ENCODE data around the gene KCNIP3.

DNA sequence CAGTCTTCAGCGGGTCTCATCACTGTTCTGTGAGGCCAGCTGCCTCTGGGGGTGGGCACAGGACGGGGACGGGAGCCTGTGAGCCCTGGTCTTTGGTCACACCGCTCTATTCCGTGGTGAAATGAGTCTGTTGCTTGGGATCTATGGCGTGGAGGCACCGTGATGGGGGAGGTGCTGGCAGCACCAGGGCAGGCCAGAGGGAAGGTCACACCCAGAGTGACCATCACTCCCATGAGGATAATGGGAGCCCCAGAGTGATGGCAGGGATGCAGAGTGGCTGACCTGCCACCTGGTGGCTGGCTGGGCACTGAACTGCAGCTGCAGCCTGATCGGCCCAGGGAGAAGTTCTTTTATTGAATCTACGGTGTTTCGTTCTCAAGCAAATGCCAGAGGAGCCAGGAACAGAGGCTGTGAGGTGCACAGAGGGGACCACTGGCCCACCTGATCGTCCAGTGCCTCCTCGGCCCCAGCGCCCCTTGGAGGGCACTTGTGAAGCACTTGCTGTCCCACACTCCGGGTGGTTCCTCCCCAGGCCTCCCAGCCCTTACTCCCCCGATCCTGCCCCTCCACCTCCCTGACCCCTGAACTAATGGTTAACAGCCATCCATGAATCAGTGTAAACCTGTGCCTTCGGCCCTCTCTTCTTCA, 17.9 kb downstream of the KCNIP3 start:
- TF ChIP-seq, protein P1, sequence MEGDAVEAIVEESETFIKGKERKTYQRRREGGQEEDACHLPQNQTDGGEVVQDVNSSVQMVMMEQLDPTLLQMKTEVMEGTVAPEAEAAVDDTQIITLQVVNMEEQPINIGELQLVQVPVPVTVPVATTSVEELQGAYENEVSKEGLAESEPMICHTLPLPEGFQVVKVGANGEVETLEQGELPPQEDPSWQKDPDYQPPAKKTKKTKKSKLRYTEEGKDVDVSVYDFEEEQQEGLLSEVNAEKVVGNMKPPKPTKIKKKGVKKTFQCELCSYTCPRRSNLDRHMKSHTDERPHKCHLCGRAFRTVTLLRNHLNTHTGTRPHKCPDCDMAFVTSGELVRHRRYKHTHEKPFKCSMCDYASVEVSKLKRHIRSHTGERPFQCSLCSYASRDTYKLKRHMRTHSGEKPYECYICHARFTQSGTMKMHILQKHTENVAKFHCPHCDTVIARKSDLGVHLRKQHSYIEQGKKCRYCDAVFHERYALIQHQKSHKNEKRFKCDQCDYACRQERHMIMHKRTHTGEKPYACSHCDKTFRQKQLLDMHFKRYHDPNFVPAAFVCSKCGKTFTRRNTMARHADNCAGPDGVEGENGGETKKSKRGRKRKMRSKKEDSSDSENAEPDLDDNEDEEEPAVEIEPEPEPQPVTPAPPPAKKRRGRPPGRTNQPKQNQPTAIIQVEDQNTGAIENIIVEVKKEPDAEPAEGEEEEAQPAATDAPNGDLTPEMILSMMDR (IDR thresholded peaks at IDR 0.05; ENCODE audit: insufficient read depth, low read depth, low read length), result peak; percentile 42
- TF ChIP-seq EZH2 (IDR thresholded peaks at IDR 0.05; ENCODE audit: insufficient read depth, low read length), result no peak

Data from astrocyte (in vitro differentiated cells and primary cell).